GM06990 (cell line): ENCODE results near the gene ETS1.

Source experiments
- DNase-seq: peaks from one replicate; pipeline ENCODE4 v3.0.0-alpha.2; 2011; ENCODE audit not compliant: insufficient read length; ENCODE audit errors: extremely low read depth
- H3K27me3 ChIP-seq: replicated peaks from 2 replicates; pipeline ENCODE4 v1.6.0; 2011; ENCODE audit warnings: low read length; ENCODE audit not compliant: control insufficient read depth, insufficient read depth
- H3K36me3 ChIP-seq: 2 replicates; pipeline ENCODE4 v1.5.1; 2011; ENCODE audit warnings: low read length; ENCODE audit not compliant: control insufficient read depth, insufficient read depth
- H3K4me3 ChIP-seq: replicated peaks from 2 replicates; pipeline ENCODE4 v1.5.1; 2011; ENCODE audit warnings: low read depth, mild to moderate bottlenecking, control low read depth, low read length
- TF ChIP-seq, protein P1 (sequence below): IDR thresholded peaks from 2 replicates; pipeline ENCODE4 v1.5.1; 2011; ENCODE audit warnings: low read length, control low read depth, mild to moderate bottlenecking, inconsistent platforms; ENCODE audit not compliant: insufficient read depth, poor library complexity, severe bottlenecking

Gene ETS1

DNA sequence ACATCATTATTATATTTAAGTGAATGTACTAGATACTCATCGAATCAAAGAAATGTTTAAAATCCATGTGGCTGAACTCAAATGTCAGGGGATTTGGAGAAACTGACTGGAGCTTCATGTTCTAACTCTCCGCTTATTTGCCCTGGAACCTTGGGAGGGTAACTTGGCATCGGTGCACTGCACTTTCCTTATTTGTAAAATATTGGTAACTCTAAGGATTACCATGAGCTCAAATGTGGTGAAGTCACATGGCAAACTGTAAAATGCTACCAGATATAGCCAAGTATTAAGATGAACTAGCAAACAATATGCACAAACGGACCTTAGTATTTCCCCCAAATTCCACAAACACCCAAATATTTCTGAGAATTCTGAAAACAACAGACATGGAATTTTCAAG lies 75.6 kb downstream of the ETS1 start:
- no peak overlapping the region for H3K4me3 ChIP-seq
- H3K36me3 ChIP-seq = peaks cover 7% of the 10 kb centered on the region
- DNase-seq = no peak
- H3K27me3 ChIP-seq = no peaks in the 10 kb centered on the region
- TF ChIP-seq, protein P1, sequence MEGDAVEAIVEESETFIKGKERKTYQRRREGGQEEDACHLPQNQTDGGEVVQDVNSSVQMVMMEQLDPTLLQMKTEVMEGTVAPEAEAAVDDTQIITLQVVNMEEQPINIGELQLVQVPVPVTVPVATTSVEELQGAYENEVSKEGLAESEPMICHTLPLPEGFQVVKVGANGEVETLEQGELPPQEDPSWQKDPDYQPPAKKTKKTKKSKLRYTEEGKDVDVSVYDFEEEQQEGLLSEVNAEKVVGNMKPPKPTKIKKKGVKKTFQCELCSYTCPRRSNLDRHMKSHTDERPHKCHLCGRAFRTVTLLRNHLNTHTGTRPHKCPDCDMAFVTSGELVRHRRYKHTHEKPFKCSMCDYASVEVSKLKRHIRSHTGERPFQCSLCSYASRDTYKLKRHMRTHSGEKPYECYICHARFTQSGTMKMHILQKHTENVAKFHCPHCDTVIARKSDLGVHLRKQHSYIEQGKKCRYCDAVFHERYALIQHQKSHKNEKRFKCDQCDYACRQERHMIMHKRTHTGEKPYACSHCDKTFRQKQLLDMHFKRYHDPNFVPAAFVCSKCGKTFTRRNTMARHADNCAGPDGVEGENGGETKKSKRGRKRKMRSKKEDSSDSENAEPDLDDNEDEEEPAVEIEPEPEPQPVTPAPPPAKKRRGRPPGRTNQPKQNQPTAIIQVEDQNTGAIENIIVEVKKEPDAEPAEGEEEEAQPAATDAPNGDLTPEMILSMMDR = no peak

DNA sequence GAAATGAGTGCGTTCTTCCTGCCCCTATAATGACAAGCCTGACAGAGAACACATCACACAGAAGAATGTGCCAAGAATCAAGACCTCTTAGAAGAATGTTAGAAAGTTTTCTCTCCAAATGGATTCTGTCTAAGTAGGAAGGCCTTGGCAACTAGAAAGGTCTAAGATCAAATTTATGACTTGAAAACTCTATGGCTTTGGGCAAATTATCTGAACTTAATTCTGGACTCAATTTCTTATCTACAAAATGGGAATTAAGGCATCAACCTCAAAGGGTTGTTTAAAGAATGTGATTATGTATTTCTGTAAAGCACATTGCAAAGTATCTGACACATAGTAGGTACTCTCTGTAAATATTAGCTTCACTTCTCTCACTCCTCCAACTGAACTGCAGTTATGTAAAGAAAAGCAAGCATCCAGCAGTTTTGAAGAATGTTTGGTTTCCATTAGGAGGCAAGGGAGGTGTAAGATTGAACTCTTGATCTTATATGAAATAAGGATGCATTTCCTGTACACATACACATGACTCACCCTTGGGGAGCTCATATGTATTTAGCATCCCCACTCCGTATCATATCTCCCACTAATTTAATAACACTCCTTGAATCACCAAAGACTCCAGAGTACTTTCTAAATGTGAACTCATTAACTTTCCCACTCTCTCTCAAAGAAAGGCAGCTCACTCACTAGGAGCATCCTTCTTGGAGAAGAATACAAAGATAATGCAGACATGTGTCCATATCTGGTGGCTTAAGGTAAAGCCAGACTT lies 77.6 kb downstream of the ETS1 start:
- TF ChIP-seq, protein P1 = no peak
- Histone ChIP-seq H3K4me3 (no peak overlapping the region), H3K36me3 (peaks cover 14% of the 10 kb centered on the region), H3K27me3 (no peaks in the 10 kb centered on the region)
- no peak for DNase-seq

DNA sequence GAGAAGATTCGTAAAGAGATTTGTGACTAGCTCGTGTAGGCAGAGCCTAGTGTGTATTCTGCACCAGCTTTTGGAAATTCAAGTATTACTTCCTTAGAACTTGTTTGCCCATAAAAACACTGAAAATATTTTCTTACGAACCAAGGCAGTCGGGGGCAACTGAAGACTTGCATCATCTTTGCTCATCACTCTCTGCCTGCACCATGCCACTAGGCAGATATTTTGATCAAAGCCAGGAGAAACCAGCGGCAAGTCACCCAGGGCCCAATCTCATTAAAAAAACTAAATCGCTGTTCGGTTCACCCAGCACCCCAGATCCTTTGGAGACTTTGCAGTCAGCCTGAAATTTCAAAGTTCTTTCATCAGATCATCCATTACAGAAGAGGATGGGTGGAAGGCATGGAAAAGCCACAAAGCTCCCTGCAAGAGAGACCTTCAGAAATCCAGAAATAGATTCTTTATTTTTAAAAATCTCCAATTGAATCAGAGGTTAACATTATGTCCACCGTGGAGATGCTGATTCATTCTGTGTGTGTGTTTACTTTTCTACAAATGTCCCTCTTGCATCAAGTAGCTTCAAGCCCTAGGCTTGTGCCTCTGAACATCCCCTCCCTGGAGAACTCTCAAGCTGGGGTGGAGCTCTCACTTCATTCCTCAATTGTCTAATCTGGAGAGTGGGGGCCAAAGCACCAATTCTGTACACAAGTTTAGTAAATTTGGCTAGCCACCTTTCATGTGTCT lies 78.4 kb downstream of the ETS1 start:
- TF ChIP-seq, protein P1 = no peak
- Histone ChIP-seq H3K36me3 (peaks cover 14% of the 10 kb centered on the region), H3K27me3 (no peaks in the 10 kb centered on the region), H3K4me3 (peak overlapping the region; percentile 33)
- no peak for DNase-seq

DNA sequence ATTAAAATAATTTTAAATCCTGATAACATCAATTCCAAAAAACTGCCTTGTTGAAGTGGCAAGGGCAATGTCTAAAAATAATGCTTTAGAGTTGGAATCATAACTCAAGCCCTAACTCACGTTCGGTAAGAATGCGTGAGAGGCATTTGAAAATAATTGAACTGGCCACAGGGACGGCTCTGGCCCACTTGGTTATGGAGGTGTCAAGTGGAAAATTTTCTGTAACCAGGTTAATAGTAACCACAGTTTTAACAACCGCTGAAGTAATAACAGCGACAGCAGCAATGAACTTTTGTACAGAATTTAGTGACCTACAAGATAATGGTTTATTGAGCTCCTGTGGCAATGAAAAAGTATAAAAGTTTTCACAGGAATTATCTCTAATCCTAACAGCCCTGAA lies 79.4 kb downstream of the ETS1 start:
- DNase-seq = no peak
- peaks cover 13% of the 10 kb centered on the region for H3K36me3 ChIP-seq
- TF ChIP-seq, protein P1 = no peak
- H3K4me3 ChIP-seq = no peak overlapping the region; the same call in 1 of the 2 replicates
- H3K27me3 ChIP-seq = no peaks in the 10 kb centered on the region

DNA sequence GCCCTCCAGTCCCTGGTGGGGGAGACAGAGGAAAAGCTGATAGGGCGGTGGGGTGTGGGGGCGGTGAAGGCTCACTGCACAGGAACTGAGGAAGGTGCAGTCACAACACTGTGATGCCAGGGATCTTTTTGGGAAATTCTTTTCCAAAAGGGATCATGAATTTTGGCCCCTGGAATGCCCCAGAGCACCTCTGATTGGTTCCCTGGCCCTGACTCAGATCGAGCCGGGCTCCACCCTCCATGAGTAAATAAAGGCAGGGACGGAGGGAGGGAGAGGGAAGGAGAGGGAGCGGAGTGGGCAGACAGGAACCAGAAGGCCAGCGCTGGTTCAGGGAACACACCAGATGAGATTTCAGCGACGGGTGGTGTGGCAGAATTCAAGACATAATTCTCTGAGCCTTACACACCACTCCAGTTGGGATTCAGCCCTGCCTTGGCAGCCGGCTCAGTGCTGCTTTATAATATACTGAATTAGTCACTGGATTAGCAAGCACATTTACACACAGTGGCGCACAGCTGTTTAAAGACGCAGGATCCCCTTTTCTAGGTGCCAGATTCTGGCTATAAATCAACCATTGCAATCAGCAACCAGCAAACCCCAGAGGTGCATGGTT lies 80.3 kb downstream of the ETS1 start:
- H3K4me3 ChIP-seq = no peak overlapping the region; the same call in 1 of the 2 replicates
- DNase-seq = no peak
- TF ChIP-seq, protein P1 = no peak
- H3K36me3 ChIP-seq = peaks cover 6% of the 10 kb centered on the region
- H3K27me3 ChIP-seq = no peaks in the 10 kb centered on the region
